Endothelial cell of umbilical vein (primary cell): ENCODE measurements around the gene WNT16. TPM values are rescaled to one million over a fixed set of nuclear protein-coding genes. Genes with fewer than 3 reads are reported as not detected.

ENCODE experiments used
- BruUV-seq: library from RNA; stranded (reverse); fragments of 400-500 nt; replicated peaks from 2 replicates; lab custom pipeline; 2021; lab: Mats Ljungman, UMichigan
- CTCF ChIA-PET: fragments of 300-600, 350-600 bp; sonication (Branson Sonifier 250); formaldehyde crosslinking; loops from one replicate; lab custom pipeline; 2021; ENCODE audit warnings: antibody characterized with exemption, inconsistent platforms; lab: Charles Lee
- POLR2A ChIA-PET: fragments of 300-600, 350-600 bp; sonication (Branson Sonifier 250); formaldehyde crosslinking; loops from one replicate; lab custom pipeline; 2021; ENCODE audit warnings: antibody characterized with exemption, inconsistent platforms; lab: Charles Lee
- DNase-seq: peaks from one replicate; pipeline ENCODE4 v3.0.0-alpha.2; 2011; ENCODE audit warnings: low read depth, low spot score
- FAIRE-seq: peaks from 2 replicates; lab custom pipeline; 2011; peaks lifted over from hg19 to GRCh38; lab: Jason Lieb, UNC
- H2AFZ ChIP-seq: 2 replicates; pipeline ENCODE4 v1.6.0; 2012; ENCODE audit warnings: low read depth, low read length, control low read depth, inconsistent platforms
- H3K27ac ChIP-seq: 2 replicates; pipeline ENCODE4 v1.5.1; 2011; ENCODE audit warnings: low read depth, mild to moderate bottlenecking, control low read depth, low read length, moderate library complexity; ENCODE audit not compliant: insufficient read depth
- H3K27me3 ChIP-seq, 2 experiments: 2 replicates each; pipeline versions ENCODE4 v1.6.0 to v1.6.1; 2011; ENCODE audit warnings: low read length in 2 of 2, mixed read lengths in 1 of 2; ENCODE audit not compliant: control insufficient read depth in 2 of 2, insufficient read depth in 2 of 2
- H3K36me3 ChIP-seq, 2 experiments: 2 replicates in 1 of 2; 3 replicates in 1 of 2; pipeline ENCODE4 v1.5.1; 2011; ENCODE audit warnings: low read length in 2 of 2, mild to moderate bottlenecking in 1 of 2, moderate library complexity in 1 of 2; ENCODE audit not compliant: control insufficient read depth in 2 of 2, insufficient read depth in 2 of 2; ENCODE audit errors: extremely low read depth in 1 of 2
- H3K4me1 ChIP-seq: 3 replicates; pipeline ENCODE4 v1.5.1; 2011; ENCODE audit warnings: mild to moderate bottlenecking, low read length; ENCODE audit not compliant: control insufficient read depth, insufficient read depth; ENCODE audit errors: extremely low read depth
- H3K4me2 ChIP-seq: 2 replicates; pipeline ENCODE4 v1.6.1; 2011; ENCODE audit warnings: low read length, control low read depth, mixed read lengths; ENCODE audit not compliant: insufficient read depth
- H3K4me3 ChIP-seq, 3 experiments: fragments of 200-600 bp in 1 of 3; sonication (generic), shearing (Covaris generic) in 1 of 3; replicated peaks in 1 of 3; 2 replicates each; pipeline ENCODE4 v1.5.1; 2011 to 2016; ENCODE audit warnings: control low read depth in 3 of 3, low read length in 3 of 3, mild to moderate bottlenecking in 2 of 3, inconsistent platforms in 1 of 3, low read depth in 1 of 3, moderate library complexity in 1 of 3; ENCODE audit not compliant: insufficient read depth in 1 of 3
- H3K79me2 ChIP-seq: 2 replicates; pipeline ENCODE4 v1.6.0; 2012; ENCODE audit warnings: low read length, inconsistent platforms; ENCODE audit not compliant: control insufficient read depth, insufficient read depth
- H3K9ac ChIP-seq: replicated peaks from 2 replicates; pipeline ENCODE3; 2011; ENCODE audit warnings: low read length, control low read depth; ENCODE audit not compliant: insufficient read depth; ENCODE audit errors: extremely low read depth
- H3K9me1 ChIP-seq: replicated peaks from 3 replicates; pipeline ENCODE4 v1.6.0; 2011; ENCODE audit warnings: mild to moderate bottlenecking, low read length; ENCODE audit not compliant: control insufficient read depth, insufficient read depth; ENCODE audit errors: extremely low read depth
- H3K9me3 ChIP-seq: replicated peaks from 2 replicates; pipeline ENCODE4 v1.5.1; 2012; ENCODE audit warnings: low read length, inconsistent platforms; ENCODE audit not compliant: control insufficient read depth, insufficient read depth
- H4K20me1 ChIP-seq: replicated peaks from 2 replicates; pipeline ENCODE3; 2011; ENCODE audit warnings: mild to moderate bottlenecking, low read length; ENCODE audit not compliant: control insufficient read depth, insufficient read depth; ENCODE audit errors: extremely low read depth
- CTCF ChIP-seq, 2 donors: IDR thresholded peaks; 1 replicate in 1 of 2; 2 replicates in 1 of 2; pipeline ENCODE4 v1.5.1; 2011; ENCODE audit warnings: low read length in 2 of 2, mild to moderate bottlenecking in 2 of 2, moderate library complexity in 2 of 2, control low read depth in 1 of 2, inconsistent platforms in 1 of 2, low read depth in 1 of 2; ENCODE audit not compliant: insufficient read depth in 1 of 2; ENCODE audit errors: extremely low read depth in 1 of 2
- EZH2 ChIP-seq: IDR thresholded peaks from 2 replicates; pipeline ENCODE4 v1.6.1; 2012; ENCODE audit warnings: borderline replicate concordance, low read depth, mild to moderate bottlenecking, moderate library complexity, low read length, inconsistent platforms; ENCODE audit not compliant: severe bottlenecking
- FOS ChIP-seq: IDR thresholded peaks from 2 replicates; pipeline ENCODE4 v1.6.1; 2011; ENCODE audit warnings: mild to moderate bottlenecking, low read length, moderate library complexity, borderline replicate concordance; ENCODE audit not compliant: insufficient read depth
- GATA2 ChIP-seq: IDR thresholded peaks from 2 replicates; pipeline ENCODE4 v1.7.0; 2011; ENCODE audit warnings: low read depth, mild to moderate bottlenecking, moderate library complexity, mixed read lengths, low read length; ENCODE audit not compliant: insufficient read length, insufficient read depth
- JUN ChIP-seq: IDR thresholded peaks from 2 replicates; pipeline ENCODE4 v1.6.1; 2011; ENCODE audit warnings: borderline replicate concordance, low read depth; ENCODE audit not compliant: insufficient read length, insufficient read depth
- MYC ChIP-seq: IDR thresholded peaks from one replicate; pipeline ENCODE4 v1.6.1; 2011; ENCODE audit warnings: mild to moderate bottlenecking, low read depth, low read length
- POLR2A ChIP-seq: IDR thresholded peaks from 2 replicates; pipeline ENCODE4 v1.6.1; 2012; ENCODE audit warnings: low read depth, mild to moderate bottlenecking, control low read depth, low read length
- POLR2AphosphoS5 ChIP-seq: IDR thresholded peaks from 2 replicates; pipeline ENCODE4 v1.6.1; 2012; ENCODE audit warnings: low read depth, mild to moderate bottlenecking, control low read depth, low read length, moderate library complexity; ENCODE audit not compliant: insufficient read depth
- dilution Hi-C: fragments of 300-500 bp; cut with MboI; formaldehyde crosslinking; loops from one replicate; pipeline ENCODE4 v1.15.0; 2019; ENCODE audit warnings: low sequenced_read_pairs; ENCODE audit not compliant: extremely low pct_ligation_motif_present
- intact Hi-C: fragments of 100-400 bp; cut with micrococcal nuclease; formaldehyde crosslinking; loops from one replicate; pipeline ENCODE4 v1.10.0; 2022
- polyA plus RNA-seq, 4 experiments: library from polyadenylated mRNA; depleted of rRNA in 3 of 4; stranded (reverse) in 3 of 4; unstranded in 1 of 4; fragments of >200 nt; gene quantifications; 2 replicates each; pipeline versions ENCODE4 v1.2.1 to v1.2.3, GENCODE V29; 2011 to 2012; ENCODE audit warnings: missing spikeins in 1 of 4
- total RNA-seq: library from RNA; stranded (reverse); gene quantifications from 2 replicates; pipeline ENCODE4 v1.2.3, GENCODE V29; 2021
- TF ChIP-seq, protein P1 (sequence below): IDR thresholded peaks from 2 replicates; pipeline ENCODE4 v1.6.1; 2011; ENCODE audit not compliant: insufficient read depth, insufficient read length

The WNT16 gene
- total and polyA plus RNA-seq, 2 donors (not counting 3 experiments of a cell fraction or from before 2014, with no cell fraction given) = not detected

DNA sequence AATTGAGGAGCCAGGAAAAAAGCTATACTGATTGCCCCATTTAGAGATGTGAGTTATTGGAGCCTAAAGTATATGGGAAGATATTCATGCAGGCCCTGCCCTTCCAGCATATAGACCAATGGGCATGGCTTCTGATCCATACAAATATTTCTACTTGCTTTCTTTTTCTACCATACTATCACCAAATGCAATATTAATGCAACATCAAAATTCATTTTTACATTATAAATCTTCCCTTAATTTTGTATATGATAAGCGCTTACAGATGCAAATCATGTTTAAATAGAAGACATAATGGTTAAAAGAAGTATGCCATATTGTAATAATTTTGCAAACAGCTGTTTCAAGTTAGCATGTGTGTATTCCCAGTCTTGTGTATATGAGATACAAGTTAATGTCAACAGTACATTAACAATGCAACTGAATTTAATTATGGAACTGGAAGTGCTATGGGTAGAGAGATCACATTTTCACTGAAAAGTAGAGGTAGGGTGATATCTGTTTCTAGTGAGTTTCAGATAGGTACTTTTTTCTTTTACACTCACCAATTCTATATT is 24.6 kb upstream of the WNT16 start:
- dilution Hi-C loops = no loop called here
- Histone ChIP-seq H3K4me3 (no peak overlapping the region), H4K20me1 (no peaks in the 10 kb centered on the region), H3K9me1 (no peaks in the 10 kb centered on the region), H3K9ac (no peak overlapping the region), H3K4me1 (no peaks in the 10 kb centered on the region), H3K36me3 (no peaks in the 10 kb centered on the region), H2AFZ (no peak overlapping the region), H3K9me3 (no peaks in the 10 kb centered on the region), H3K27ac (no peak overlapping the region), H3K27me3 (peaks cover 3 to 6% of the 10 kb centered on the region in 2 experiments), H3K79me2 (no peaks in the 10 kb centered on the region), H3K4me2 (no peak overlapping the region)
- ChIA-PET CTCF (interaction anchor here (0.8 kb wide), 1 partner anchor 31 kb away, joined by 3 read pairs; no protein-coding TSS in a partner anchor), POLR2A (no interaction called here)
- intact Hi-C loops = no loop called here
- no peak for TF ChIP-seq FOS
- TF ChIP-seq POLR2A = no peak
- no peak for TF ChIP-seq MYC
- no peak for TF ChIP-seq CTCF (IDR thresholded peaks at IDR 0.05; ENCODE audit: extremely low read depth in 1 of 2, insufficient read depth in 1 of 2, low read depth in 1 of 2, low read length in 2 of 2)
- TF ChIP-seq, protein P1, sequence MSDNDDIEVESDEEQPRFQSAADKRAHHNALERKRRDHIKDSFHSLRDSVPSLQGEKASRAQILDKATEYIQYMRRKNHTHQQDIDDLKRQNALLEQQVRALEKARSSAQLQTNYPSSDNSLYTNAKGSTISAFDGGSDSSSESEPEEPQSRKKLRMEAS = no peak
- TF ChIP-seq POLR2AphosphoS5 = no peak
- TF ChIP-seq GATA2 = no peak
- no peak for TF ChIP-seq JUN
- TF ChIP-seq EZH2 = no peak
- BruUV-seq = no TSS peak
- FAIRE-seq (no peak), DNase-seq (no peak)
